Lung (tissue), 12 donors: Measurements from ENCODE around the gene PRXL2A. TPM values are rescaled to one million over a fixed set of nuclear protein-coding genes. Genes with fewer than 3 reads are reported as not detected.

Experiments
- ATAC-seq: fragments of 200-7000 bp; cut with Tn5 transposase; one replicate; pipeline ENCODE4 v1.9.1; 2020; ENCODE audit warnings: moderate number of reproducible peaks; ENCODE audit not compliant: insufficient read depth, low FRiP score
- DNase-seq, 3 donors: peaks; one replicate each; pipeline ENCODE4 v3.0.0-alpha.2; 2013 to 2017
- H3K27ac ChIP-seq, 2 donors: one replicate each; pipeline ENCODE4 v1.5.1; 2013; ENCODE audit warnings: mild to moderate bottlenecking in 2 of 2, moderate library complexity in 2 of 2, control low read depth in 1 of 2, inconsistent platforms in 1 of 2, low read depth in 1 of 2, low read length in 1 of 2
- H3K27me3 ChIP-seq, 3 donors: one replicate each; pipeline ENCODE4 v1.5.1; 2013; ENCODE audit warnings: low read length in 2 of 3; ENCODE audit not compliant: control insufficient read depth in 3 of 3, insufficient read depth in 3 of 3
- H3K36me3 ChIP-seq, 4 donors: one replicate each; pipeline ENCODE4 v1.5.1; 2013; ENCODE audit warnings: low read length in 4 of 4, mild to moderate bottlenecking in 1 of 4, moderate library complexity in 1 of 4; ENCODE audit not compliant: control insufficient read depth in 4 of 4, insufficient read depth in 4 of 4
- H3K4me1 ChIP-seq, 5 donors: one replicate each; pipeline ENCODE4 v1.5.1; 2013; ENCODE audit warnings: low read length in 5 of 5, mild to moderate bottlenecking in 2 of 5, moderate library complexity in 1 of 5; ENCODE audit not compliant: control insufficient read depth in 5 of 5, insufficient read depth in 5 of 5
- H3K4me3 ChIP-seq: one replicate; pipeline ENCODE4 v1.5.1; 2013; ENCODE audit warnings: mild to moderate bottlenecking, control low read depth, moderate library complexity
- H3K9ac ChIP-seq, 2 donors: one replicate each; pipeline ENCODE4 v1.5.1; 2013; ENCODE audit warnings: low read length in 2 of 2, control low read depth in 1 of 2; ENCODE audit not compliant: insufficient read depth in 1 of 2
- H3K9me3 ChIP-seq, 4 donors: one replicate each; pipeline ENCODE4 v1.5.1; 2013; ENCODE audit warnings: low read length in 3 of 4, mild to moderate bottlenecking in 1 of 4, moderate library complexity in 1 of 4; ENCODE audit not compliant: control insufficient read depth in 4 of 4, insufficient read depth in 3 of 4
- WGBS, 2 donors: extraction: QIAGEN DNeasy Blood & Tissue Kit; methylation state at CpG; one replicate each; pipeline ENCODE4 v1.1.7; 2013; 5-methylcytosine and 5-hydroxymethylcytosine counted together
- polyA plus RNA-seq, 2 donors: library from polyadenylated mRNA; stranded (reverse); fragments of 200-250 nt; gene quantifications; one replicate each; pipeline ENCODE4 v1.2.1, GENCODE V29; 2013
- total RNA-seq, 2 donors: library from RNA; depleted of rRNA in 1 of 2; stranded (reverse); fragments of >200 nt in 1 of 2; gene quantifications; one replicate each; pipeline ENCODE4 v1.2.1, GENCODE V29; 2014 to 2021
- TF ChIP-seq, protein P1 (sequence below): IDR thresholded peaks from 2 replicates; pipeline ENCODE4 v1.5.1; 2012; ENCODE audit warnings: mild to moderate bottlenecking; ENCODE audit errors: control extremely low read depth, extremely low read depth
- donor health status: control.
- donor health status: control.
- donor health status: Bipolar disorder and iron deficiency.
- donor health status: healthy.
- donor health status: DM: yes; HTN: yes; CAD: no.

Gene PRXL2A
- total and polyA plus RNA-seq, 4 donors, result 18.2 to 59.5 (median 37.0) TPM

DNA sequence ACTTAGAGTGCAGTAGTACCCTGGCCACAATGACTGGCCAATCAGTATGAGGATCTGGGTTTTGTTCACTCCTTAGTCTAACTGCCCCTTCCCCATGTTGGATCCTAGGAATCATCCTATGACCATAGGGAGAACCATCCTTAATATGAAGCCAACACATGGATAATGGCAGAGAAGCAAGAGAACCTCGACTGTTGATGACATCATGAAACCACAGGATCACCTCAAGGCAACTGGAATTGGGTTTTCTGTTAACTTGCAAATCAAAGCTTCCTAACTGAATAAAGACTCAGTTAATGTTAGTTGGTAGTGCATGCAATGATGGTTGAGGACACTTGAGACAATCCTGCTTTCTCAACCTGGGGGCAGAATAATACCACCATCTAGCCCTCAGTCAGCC lies 3.3 kb upstream of the PRXL2A start:
- H3K36me3 ChIP-seq, result no peaks in the 10 kb centered on the region
- ATAC-seq (no peak), DNase-seq (no peak)
- peaks cover 0 to 19% (median 6%) of the 10 kb centered on the region in 5 donors for H3K4me1 ChIP-seq
- no peaks in the 10 kb centered on the region for H3K9me3 ChIP-seq
- no peaks in the 10 kb centered on the region for H3K27me3 ChIP-seq
- H3K9ac ChIP-seq, result no peak overlapping the region
- TF ChIP-seq, protein P1, sequence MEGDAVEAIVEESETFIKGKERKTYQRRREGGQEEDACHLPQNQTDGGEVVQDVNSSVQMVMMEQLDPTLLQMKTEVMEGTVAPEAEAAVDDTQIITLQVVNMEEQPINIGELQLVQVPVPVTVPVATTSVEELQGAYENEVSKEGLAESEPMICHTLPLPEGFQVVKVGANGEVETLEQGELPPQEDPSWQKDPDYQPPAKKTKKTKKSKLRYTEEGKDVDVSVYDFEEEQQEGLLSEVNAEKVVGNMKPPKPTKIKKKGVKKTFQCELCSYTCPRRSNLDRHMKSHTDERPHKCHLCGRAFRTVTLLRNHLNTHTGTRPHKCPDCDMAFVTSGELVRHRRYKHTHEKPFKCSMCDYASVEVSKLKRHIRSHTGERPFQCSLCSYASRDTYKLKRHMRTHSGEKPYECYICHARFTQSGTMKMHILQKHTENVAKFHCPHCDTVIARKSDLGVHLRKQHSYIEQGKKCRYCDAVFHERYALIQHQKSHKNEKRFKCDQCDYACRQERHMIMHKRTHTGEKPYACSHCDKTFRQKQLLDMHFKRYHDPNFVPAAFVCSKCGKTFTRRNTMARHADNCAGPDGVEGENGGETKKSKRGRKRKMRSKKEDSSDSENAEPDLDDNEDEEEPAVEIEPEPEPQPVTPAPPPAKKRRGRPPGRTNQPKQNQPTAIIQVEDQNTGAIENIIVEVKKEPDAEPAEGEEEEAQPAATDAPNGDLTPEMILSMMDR, result no peak
- WGBS, 2 donors, result 82 to 90% methylated on average over 1 of the region's 1 CpG
- H3K4me3 ChIP-seq, result no peak overlapping the region
- H3K27ac ChIP-seq, result no peak overlapping the region

DNA sequence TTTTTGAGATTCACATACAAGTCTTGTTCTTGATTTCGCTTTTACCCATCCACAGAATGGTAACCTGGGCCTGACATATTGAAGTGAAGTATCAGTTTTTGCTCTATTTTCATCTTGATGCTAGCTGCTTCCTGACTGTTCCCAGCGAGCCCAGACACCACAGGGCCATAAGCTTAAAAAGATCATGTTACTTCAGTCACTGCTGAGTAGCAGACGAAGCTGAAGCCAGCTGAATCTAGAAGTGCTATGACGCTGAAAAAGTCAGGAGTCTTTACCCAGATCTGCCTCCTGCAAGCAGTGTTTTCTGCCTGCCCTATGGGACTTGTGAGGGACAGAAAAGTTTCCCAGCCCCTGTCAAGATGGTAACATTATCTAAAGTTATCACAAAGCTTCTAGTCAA lies 2.7 kb upstream of the PRXL2A start:
- peak in 2 of 3 donors; percentile 61 to 83 for DNase-seq
- H3K27me3 ChIP-seq, result no peaks in the 10 kb centered on the region
- WGBS, 2 donors, result 77 to 86% methylated on average over 4 of the region's 4 CpGs
- no peak overlapping the region for H3K4me3 ChIP-seq
- no peak overlapping the region for H3K9ac ChIP-seq
- no peaks in the 10 kb centered on the region for H3K36me3 ChIP-seq
- peaks cover 0 to 25% (median 7%) of the 10 kb centered on the region in 5 donors for H3K4me1 ChIP-seq
- no peak overlapping the region for H3K27ac ChIP-seq
- TF ChIP-seq, protein P1, result no peak
- no peaks in the 10 kb centered on the region for H3K9me3 ChIP-seq
- ATAC-seq, result no peak

DNA sequence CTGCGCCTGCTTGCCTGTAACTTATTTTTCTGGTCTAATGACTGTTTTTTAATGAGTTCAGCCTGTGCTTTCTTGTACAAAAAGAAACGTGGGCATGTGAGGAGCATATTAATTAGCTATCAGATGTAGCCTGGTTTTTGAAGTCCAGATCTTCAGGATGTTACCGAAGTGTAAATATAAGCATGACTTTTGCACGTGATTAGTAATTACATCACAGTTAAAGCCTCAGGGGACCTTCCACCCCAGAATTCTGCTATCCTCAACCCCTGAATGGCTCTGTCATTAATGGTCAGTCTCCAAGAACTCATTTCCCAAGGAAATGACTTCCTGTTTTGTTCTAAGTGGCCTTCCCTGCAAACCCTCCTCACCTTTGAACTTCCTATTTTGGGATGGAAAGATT lies 2.1 kb upstream of the PRXL2A start:
- Histone ChIP-seq H3K4me3 (no peak overlapping the region), H3K27ac (no peak overlapping the region)
- DNase-seq, result no peak

More for the DNA sequence above, 2.1 kb upstream of the PRXL2A start:
- H3K36me3 ChIP-seq, result no peaks in the 10 kb centered on the region
- H3K9me3 ChIP-seq, result no peaks in the 10 kb centered on the region
- no peaks in the 10 kb centered on the region for H3K27me3 ChIP-seq
- H3K9ac ChIP-seq, result no peak overlapping the region
- peaks cover under 1 to 31% (median 10%) of the 10 kb centered on the region in 5 donors for H3K4me1 ChIP-seq
- WGBS, 2 donors, result 70 to 84% methylated on average over 4 of the region's 4 CpGs
- no peak for ATAC-seq
- TF ChIP-seq, protein P1, result no peak
